Measurements from ENCODE around the gene C1orf159. TPM values are rescaled to one million over a fixed set of nuclear protein-coding genes. Genes with fewer than 3 reads are reported as not detected.
"Not testable (repeated sequence)": the region's sequence is repeated elsewhere in the genome, so short reads cannot be mapped to it uniquely, and the experiment has no call there.

Gene C1orf159
- total and polyA plus RNA-seq, 3 donors from 2014 or later = 40.7 to 68.3 (median 50.7) TPM

DNA sequence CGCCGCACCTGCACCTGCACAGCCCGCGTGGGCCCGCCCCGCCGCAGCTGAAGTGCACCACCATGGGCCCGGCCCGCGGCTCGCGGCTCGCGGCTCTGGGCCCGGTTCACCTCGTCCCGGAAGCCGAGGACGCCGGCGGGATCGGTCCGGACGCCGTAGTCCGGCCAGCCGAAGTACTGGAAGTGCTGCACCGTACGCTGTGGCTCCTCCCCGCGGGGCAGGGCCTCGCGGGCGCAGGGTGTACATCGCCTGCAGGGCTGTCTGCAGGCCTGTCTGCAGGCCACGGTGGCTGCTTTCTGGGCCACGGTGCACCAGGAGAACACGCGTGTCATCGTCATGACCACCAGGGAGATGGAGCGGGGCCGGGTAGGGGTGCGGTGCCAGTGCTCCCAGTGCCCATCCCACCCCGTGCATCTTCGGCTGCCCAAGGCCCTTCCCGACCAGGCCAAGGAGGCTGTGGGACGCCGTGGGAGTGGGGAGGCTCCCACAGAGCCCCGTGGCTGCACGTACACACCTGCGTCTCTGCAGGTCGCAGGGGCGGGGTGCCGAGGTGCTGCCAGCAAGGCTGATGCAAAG is 48.5 kb downstream of the C1orf159 start:
- Histone ChIP-seq H3K27me3 (no peaks in the 10 kb centered on the region), H3K27ac (no peak overlapping the region), H3K9me3 (no peaks in the 10 kb centered on the region), H3K4me1 (peaks cover 12% of the 10 kb centered on the region), H3K36me3 (ENCODE audit: low read depth, missing control alignments) (no peaks in the 10 kb centered on the region), H3K4me3 (no peak overlapping the region)
- no peak for DNase-seq
- TF ChIP-seq POLR2A (IDR thresholded peaks at IDR 0.05) = no peak
- TF ChIP-seq, protein P1, sequence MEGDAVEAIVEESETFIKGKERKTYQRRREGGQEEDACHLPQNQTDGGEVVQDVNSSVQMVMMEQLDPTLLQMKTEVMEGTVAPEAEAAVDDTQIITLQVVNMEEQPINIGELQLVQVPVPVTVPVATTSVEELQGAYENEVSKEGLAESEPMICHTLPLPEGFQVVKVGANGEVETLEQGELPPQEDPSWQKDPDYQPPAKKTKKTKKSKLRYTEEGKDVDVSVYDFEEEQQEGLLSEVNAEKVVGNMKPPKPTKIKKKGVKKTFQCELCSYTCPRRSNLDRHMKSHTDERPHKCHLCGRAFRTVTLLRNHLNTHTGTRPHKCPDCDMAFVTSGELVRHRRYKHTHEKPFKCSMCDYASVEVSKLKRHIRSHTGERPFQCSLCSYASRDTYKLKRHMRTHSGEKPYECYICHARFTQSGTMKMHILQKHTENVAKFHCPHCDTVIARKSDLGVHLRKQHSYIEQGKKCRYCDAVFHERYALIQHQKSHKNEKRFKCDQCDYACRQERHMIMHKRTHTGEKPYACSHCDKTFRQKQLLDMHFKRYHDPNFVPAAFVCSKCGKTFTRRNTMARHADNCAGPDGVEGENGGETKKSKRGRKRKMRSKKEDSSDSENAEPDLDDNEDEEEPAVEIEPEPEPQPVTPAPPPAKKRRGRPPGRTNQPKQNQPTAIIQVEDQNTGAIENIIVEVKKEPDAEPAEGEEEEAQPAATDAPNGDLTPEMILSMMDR (IDR thresholded peaks at IDR 0.05) = no peak
- intact Hi-C loops (cut with DNase I; ENCODE audit: low total_unique reads) = loop anchor here (10.0 kb wide), 1 partner anchor 63 kb away; the partner anchor contains the start of gene HES4
- WGBS, 2 donors = 74 to 100% methylated on average over 4 to 54 of the region's 54 CpGs

GRCh38 chr1:1066403-1067283 is 49.2 kb downstream of the C1orf159 start:
- H3K9me3 ChIP-seq = no peaks in the 10 kb centered on the region
- TF ChIP-seq, protein P1 (IDR thresholded peaks at IDR 0.05) = no peak
- TF ChIP-seq POLR2A (IDR thresholded peaks at IDR 0.05) = no peak
- no peak overlapping the region for H3K27ac ChIP-seq
- peaks cover 15% of the 10 kb centered on the region for H3K4me1 ChIP-seq
- H3K27me3 ChIP-seq = no peaks in the 10 kb centered on the region
- WGBS, 2 donors = 67 to 71% methylated on average over 12 to 27 of the region's 27 CpGs
- H3K36me3 ChIP-seq (ENCODE audit: low read depth, missing control alignments) = no peaks in the 10 kb centered on the region
- intact Hi-C loops (cut with DNase I; ENCODE audit: low total_unique reads) = loop anchor here (10.0 kb wide), 1 partner anchor 62 kb away; the partner anchor contains the start of gene HES4
- H3K4me3 ChIP-seq = no peak overlapping the region
- no peak for DNase-seq

DNA sequence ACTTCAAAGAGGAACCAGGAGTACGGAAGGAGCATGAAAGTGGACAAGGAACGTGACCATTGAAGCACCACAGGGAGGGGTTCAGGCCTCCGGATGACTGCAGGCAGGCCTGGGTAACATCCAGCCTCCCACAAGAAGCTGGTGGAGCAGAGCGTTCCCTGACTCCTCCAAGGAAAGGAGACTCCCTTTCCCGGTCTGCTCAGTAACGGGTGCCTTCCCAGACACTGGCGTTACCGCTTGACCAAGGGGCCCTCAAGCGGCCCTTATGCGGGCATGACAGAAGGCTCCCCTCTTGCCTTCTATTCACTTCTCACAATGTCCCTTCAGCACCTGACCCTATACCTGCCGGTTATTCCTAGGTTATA is 50.0 kb downstream of the C1orf159 start:
- peaks cover 15% of the 10 kb centered on the region for H3K4me1 ChIP-seq
- H3K36me3 ChIP-seq (ENCODE audit: low read depth, missing control alignments); H3K27ac ChIP-seq; H3K9me3 ChIP-seq; H3K27me3 ChIP-seq; H3K4me3 ChIP-seq: not testable (repeated sequence)
- intact Hi-C loops (cut with DNase I; ENCODE audit: low total_unique reads) = loop anchor here (10.0 kb wide), 1 partner anchor 61 kb away; the partner anchor contains the start of gene HES4
- DNase-seq = peak; percentile 52
- 34 to 37% methylated on average over 11 of the region's 11 CpGs for WGBS, 2 donors

DNA sequence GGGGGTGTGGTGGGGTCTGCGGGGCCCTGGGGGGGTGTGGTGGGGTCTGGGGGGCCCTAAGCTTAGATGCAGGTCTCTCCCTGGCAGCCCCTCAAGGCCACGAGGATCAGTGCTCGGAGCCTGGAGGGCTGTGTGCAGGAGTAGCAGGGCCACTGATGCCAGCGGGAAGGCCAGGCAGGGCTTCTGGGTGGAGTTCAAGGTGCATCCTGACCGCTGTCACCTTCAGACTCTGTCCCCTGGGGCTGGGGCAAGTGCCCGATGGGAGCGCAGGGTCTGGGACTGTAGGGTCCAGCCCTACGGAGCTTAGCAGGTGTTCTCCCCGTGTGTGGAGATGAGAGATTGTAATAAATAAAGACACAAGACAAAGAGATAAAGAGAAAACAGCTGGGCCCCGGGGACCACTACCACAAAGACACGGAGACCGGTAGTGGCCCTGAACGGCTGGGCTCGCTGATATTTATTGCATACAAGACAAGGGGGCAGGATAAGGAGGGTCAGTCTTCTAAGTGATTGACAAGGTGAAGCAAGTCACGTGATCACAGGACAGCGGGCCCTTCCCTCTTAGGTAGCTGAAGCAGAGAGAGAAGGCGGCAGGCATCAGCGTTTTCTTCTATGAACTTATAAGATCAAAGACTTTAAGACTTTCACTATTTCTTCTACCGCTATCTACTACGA is 50.5 kb downstream of the C1orf159 start:
- TF ChIP-seq, protein P1 (IDR thresholded peaks at IDR 0.05) = no peak
- TF ChIP-seq POLR2A (IDR thresholded peaks at IDR 0.05) = no peak

More for the DNA sequence above, 50.5 kb downstream of the C1orf159 start:
- H3K9me3 ChIP-seq = no peaks in the 10 kb centered on the region
- H3K4me3 ChIP-seq = no peak overlapping the region
- WGBS, 2 donors = 53 to 58% methylated on average over 16 to 19 of the region's 20 CpGs
- H3K4me1 ChIP-seq = peaks cover 15% of the 10 kb centered on the region
- H3K36me3 ChIP-seq (ENCODE audit: low read depth, missing control alignments) = no peaks in the 10 kb centered on the region
- no peaks in the 10 kb centered on the region for H3K27me3 ChIP-seq
- H3K27ac ChIP-seq = no peak overlapping the region
- DNase-seq = no peak
- intact Hi-C loops (cut with DNase I; ENCODE audit: low total_unique reads) = loop anchor here (10.0 kb wide), 1 partner anchor 61 kb away; the partner anchor contains the start of gene HES4

Data from testis (tissue), 3 donors.